K562 (cell line): Measurements from ENCODE around the gene LSM4. TPM values are rescaled to one million over a fixed set of nuclear protein-coding genes. Genes with fewer than 3 reads are reported as not detected.

Experiments
- CEBPB ChIP-seq: fragments of 450-650 bp; IDR thresholded peaks from 2 replicates; pipeline ENCODE4 v1.6.1; 2016; ENCODE audit warnings: missing genetic modification characterization, missing compliant biosample characterization
- GABPB1 ChIP-seq: sonication (generic); formaldehyde crosslinking; IDR thresholded peaks from 2 replicates; pipeline ENCODE4 v1.8.0; 2022; ENCODE audit warnings: mild to moderate bottlenecking, missing genetic modification reagents
- KLF16 ChIP-seq: IDR thresholded peaks from 2 replicates; pipeline ENCODE4 v1.6.1; 2016; ENCODE audit warnings: antibody characterized with exemption
- MAFF ChIP-seq: IDR thresholded peaks from 2 replicates; pipeline ENCODE4 v1.6.1; 2012; ENCODE audit warnings: low read length, improper control_type of control experiment
- MNT ChIP-seq, 2 experiments: fragments of 450-650 bp; conservative IDR thresholded peaks; 2 replicates each; pipeline ENCODE4 v1.6.1; 2017; ENCODE audit warnings: mild to moderate bottlenecking in 2 of 2, moderate library complexity in 2 of 2
- NCOA2 ChIP-seq, 2 experiments: fragments of 450-650 bp; IDR thresholded peaks; 2 replicates each; pipeline ENCODE4 v1.6.1; 2018; ENCODE audit warnings: mild to moderate bottlenecking in 2 of 2, moderate library complexity in 1 of 2; ENCODE audit not compliant: partially characterized antibody in 2 of 2
- PBX2 ChIP-seq, 2 experiments: IDR thresholded peaks in 1 of 2; conservative IDR thresholded peaks in 1 of 2; 2 replicates each; pipeline ENCODE4 v1.6.1; 2016; ENCODE audit warnings: low read depth in 2 of 2, mild to moderate bottlenecking in 1 of 2, missing compliant biosample characterization in 1 of 2, missing genetic modification characterization in 1 of 2, moderate library complexity in 1 of 2
- PHB2 ChIP-seq: fragments of 450-650 bp; IDR thresholded peaks from 2 replicates; pipeline ENCODE4 v1.6.1; 2017; ENCODE audit warnings: low read depth
- SMARCA4 ChIP-seq: fragments of 450-650 bp; IDR thresholded peaks from 2 replicates; pipeline ENCODE4 v1.6.1; 2016
- SUPT5H ChIP-seq: fragments of 450-650 bp; IDR thresholded peaks from 2 replicates; pipeline ENCODE4 v1.6.1; 2016
- ZFP91 ChIP-seq: sonication (generic); formaldehyde crosslinking; IDR thresholded peaks from 2 replicates; pipeline ENCODE4 v1.8.0; 2022; ENCODE audit warnings: mild to moderate bottlenecking, missing genetic modification reagents
- polyA plus RNA-seq, 8 experiments: library from polyadenylated mRNA; depleted of rRNA in 4 of 8; stranded (reverse) in 5 of 8; unstranded in 3 of 8; fragments of >200 nt; fragmentation: Nextera tagmentation in 2 of 8; fragmentation: Illumina TruSeq in 1 of 8; extraction: Ambion mirVana in 2 of 8; extraction: Trizol in 1 of 8; gene quantifications; 2 replicates each; pipeline versions ENCODE4 v1.2.1 to v1.2.3, GENCODE V29; 2011 to 2014; ENCODE audit warnings: inconsistent platforms in 1 of 8, missing spikeins in 1 of 8
- total RNA-seq, 7 experiments: library from RNA; depleted of rRNA in 6 of 7; stranded (reverse); fragments of >200 nt in 6 of 7; fragmentation: Illumina TruSeq in 2 of 7; extraction: Trizol in 2 of 7; gene quantifications; 2 replicates each; pipeline versions ENCODE4 v1.2.1 to v1.2.3, GENCODE V29; 2011 to 2021; ENCODE audit warnings: low replicate concordance in 1 of 7
- TF ChIP-seq, protein P1 (sequence below): fragments of 450-650 bp; IDR thresholded peaks from 2 replicates; pipeline ENCODE4 v1.7.0; 2016; ENCODE audit warnings: borderline replicate concordance
- TF ChIP-seq, protein P2 (sequence below): fragments of 450-650 bp; formaldehyde crosslinking; IDR thresholded peaks from 2 replicates; pipeline ENCODE4 v1.4.0; 2020; ENCODE audit warnings: mild to moderate bottlenecking, moderate library complexity

Gene LSM4
- total and polyA plus RNA-seq, 9 of the 15 experiments (the other 6 are each of a cell fraction or from before 2014, with no cell fraction given): 11.9 to 763 (median 202) TPM

GRCh38 chr19:18328340-18329034 lies 5.6 kb upstream of the LSM4 start (continued):
- TF ChIP-seq PBX2 (CRISPR knock-in tag; IDR thresholded peaks at IDR 0.05; ENCODE audit: low read depth): no peak
- no peak for TF ChIP-seq PBX2 (tag; conservative IDR thresholded peaks at IDR 0.05; ENCODE audit: low read depth)
- peak in 1 of 2 experiments; percentile 38; a peak in 1 of 4 replicates for TF ChIP-seq MNT (conservative IDR thresholded peaks at IDR 0.05)
- TF ChIP-seq SMARCA4: 0 out of 2 replicates have a peak, but pooled peaks have one; percentile 34
- no peak for TF ChIP-seq PHB2
- no peak for TF ChIP-seq GABPB1 (CRISPR knock-in tag)
- TF ChIP-seq MAFF: peak; percentile 39; the same call in 1 of the 2 replicates
- TF ChIP-seq SUPT5H: no peak
- TF ChIP-seq ZFP91 (CRISPR knock-in tag): peak; percentile 95
- peak; percentile 65 for TF ChIP-seq KLF16
- TF ChIP-seq, protein P1, sequence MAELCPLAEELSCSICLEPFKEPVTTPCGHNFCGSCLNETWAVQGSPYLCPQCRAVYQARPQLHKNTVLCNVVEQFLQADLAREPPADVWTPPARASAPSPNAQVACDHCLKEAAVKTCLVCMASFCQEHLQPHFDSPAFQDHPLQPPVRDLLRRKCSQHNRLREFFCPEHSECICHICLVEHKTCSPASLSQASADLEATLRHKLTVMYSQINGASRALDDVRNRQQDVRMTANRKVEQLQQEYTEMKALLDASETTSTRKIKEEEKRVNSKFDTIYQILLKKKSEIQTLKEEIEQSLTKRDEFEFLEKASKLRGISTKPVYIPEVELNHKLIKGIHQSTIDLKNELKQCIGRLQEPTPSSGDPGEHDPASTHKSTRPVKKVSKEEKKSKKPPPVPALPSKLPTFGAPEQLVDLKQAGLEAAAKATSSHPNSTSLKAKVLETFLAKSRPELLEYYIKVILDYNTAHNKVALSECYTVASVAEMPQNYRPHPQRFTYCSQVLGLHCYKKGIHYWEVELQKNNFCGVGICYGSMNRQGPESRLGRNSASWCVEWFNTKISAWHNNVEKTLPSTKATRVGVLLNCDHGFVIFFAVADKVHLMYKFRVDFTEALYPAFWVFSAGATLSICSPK: no peak
- TF ChIP-seq CEBPB (tag): peak; percentile 74
- TF ChIP-seq, protein P2, sequence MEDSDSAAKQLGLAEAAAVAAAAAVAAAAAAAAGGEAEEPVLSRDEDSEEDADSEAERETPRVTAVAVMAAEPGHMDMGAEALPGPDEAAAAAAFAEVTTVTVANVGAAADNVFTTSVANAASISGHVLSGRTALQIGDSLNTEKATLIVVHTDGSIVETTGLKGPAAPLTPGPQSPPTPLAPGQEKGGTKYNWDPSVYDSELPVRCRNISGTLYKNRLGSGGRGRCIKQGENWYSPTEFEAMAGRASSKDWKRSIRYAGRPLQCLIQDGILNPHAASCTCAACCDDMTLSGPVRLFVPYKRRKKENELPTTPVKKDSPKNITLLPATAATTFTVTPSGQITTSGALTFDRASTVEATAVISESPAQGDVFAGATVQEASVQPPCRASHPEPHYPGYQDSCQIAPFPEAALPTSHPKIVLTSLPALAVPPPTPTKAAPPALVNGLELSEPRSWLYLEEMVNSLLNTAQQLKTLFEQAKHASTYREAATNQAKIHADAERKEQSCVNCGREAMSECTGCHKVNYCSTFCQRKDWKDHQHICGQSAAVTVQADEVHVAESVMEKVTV: peak; percentile 74
- peak in 1 of 2 experiments; percentile 98 for TF ChIP-seq NCOA2 (IDR thresholded peaks at IDR 0.05; ENCODE audit: partially characterized antibody in 2 of 2)
